HG02678 (cell line): ENCODE results near the gene IMMP2L.

Experiments
- ATAC-seq: cut with Tn5 transposase; IDR thresholded peaks from one replicate; pipeline ENCODE4 v1.9.1; 2021; ENCODE audit warnings: mild to moderate bottlenecking, moderate library complexity; ENCODE audit not compliant: unreplicated experiment

The IMMP2L gene

GRCh38 chr7:111560773-111561653 is 1.3 kb downstream of the IMMP2L start:
- no peak for ATAC-seq

GRCh38 chr7:111558991-111559390 is 3.3 kb downstream of the IMMP2L start:
- ATAC-seq, result peak; percentile 51

GRCh38 chr7:111556977-111557376 is 5.3 kb downstream of the IMMP2L start:
- no peak for ATAC-seq

GRCh38 chr7:111554086-111554485 is 8.2 kb downstream of the IMMP2L start:
- no peak for ATAC-seq

GRCh38 chr7:111541067-111541466 is 21.2 kb downstream of the IMMP2L start:
- ATAC-seq, result no peak

- no peak for ATAC-seq
Observed at GRCh38 chr7:111540199-111540815, 22.0 kb downstream of the IMMP2L start.

- no peak for ATAC-seq
Observed at GRCh38 chr7:111537134-111537533, 25.2 kb downstream of the IMMP2L start.

- ATAC-seq, result no peak
Observed at GRCh38 chr7:111535142-111535870, 27.0 kb downstream of the IMMP2L start.

- no peak for ATAC-seq
Observed at GRCh38 chr7:111532625-111533024, 29.7 kb downstream of the IMMP2L start.

- no peak for ATAC-seq
Observed at GRCh38 chr7:111531993-111532392, 30.3 kb downstream of the IMMP2L start.

- no peak for ATAC-seq
Observed at GRCh38 chr7:111530356-111530668, 32.0 kb downstream of the IMMP2L start.

GRCh38 chr7:111529507-111530355 is 32.6 kb downstream of the IMMP2L start:
- no peak for ATAC-seq

- peak; percentile 70 for ATAC-seq
Observed at GRCh38 chr7:111528331-111528730, 34.0 kb downstream of the IMMP2L start.

- peak; percentile 86 for ATAC-seq
Observed at GRCh38 chr7:111527545-111527944, 34.7 kb downstream of the IMMP2L start.

- no peak for ATAC-seq
Observed at GRCh38 chr7:111525100-111525499, 37.2 kb downstream of the IMMP2L start.

- ATAC-seq, result no peak
Observed at GRCh38 chr7:111521660-111522059, 40.6 kb downstream of the IMMP2L start.

- no peak for ATAC-seq
Observed at GRCh38 chr7:111518264-111518663, 44.0 kb downstream of the IMMP2L start.

- no peak for ATAC-seq
Observed at GRCh38 chr7:111517549-111517951, 44.7 kb downstream of the IMMP2L start.

GRCh38 chr7:111516612-111517011 is 45.7 kb downstream of the IMMP2L start:
- ATAC-seq, result no peak

- ATAC-seq, result no peak
Observed at GRCh38 chr7:111513566-111513965, 48.7 kb downstream of the IMMP2L start.

- ATAC-seq, result no peak
Observed at GRCh38 chr7:111511845-111512244, 50.4 kb downstream of the IMMP2L start.
